Stimulated activated CD8-positive, alpha-beta memory T cell treated with anti-CD3 and anti-CD28 coated beads, Interleukin-7, amount 100 ng/mL, for 1 hour (primary cell): Measurements from ENCODE around the gene NRDE2.
"Not testable (repeated sequence)": the region's sequence is repeated elsewhere in the genome, so short reads cannot be mapped to it uniquely, and the experiment has no call there.

ENCODE experiments used
- DNase-seq, 2 donors: peaks; one replicate each; pipeline ENCODE4 v3.0.0-alpha.2; 2020; ENCODE audit warnings: low read depth in 2 of 2

Gene NRDE2

DNA sequence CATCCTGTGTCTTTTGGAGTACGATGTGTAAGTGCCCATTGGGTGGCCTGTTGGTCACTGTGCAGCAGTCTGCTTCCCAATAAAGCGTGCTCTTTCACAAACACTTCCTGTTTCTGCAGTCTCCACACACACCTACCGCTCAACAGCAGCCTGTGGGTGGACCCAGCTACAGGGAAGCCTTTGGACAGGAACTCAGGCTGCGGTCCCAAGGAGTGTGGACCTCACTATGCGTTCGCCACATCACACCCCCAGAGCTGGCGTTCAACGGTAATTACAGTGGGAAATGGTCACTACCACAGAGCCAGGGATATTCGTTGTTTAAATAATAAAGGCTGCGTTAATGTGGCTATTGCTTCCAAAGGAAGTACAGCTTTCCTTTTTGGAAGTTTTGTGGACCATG is 59.2 kb downstream of the NRDE2 start:
- no peak for DNase-seq

DNA sequence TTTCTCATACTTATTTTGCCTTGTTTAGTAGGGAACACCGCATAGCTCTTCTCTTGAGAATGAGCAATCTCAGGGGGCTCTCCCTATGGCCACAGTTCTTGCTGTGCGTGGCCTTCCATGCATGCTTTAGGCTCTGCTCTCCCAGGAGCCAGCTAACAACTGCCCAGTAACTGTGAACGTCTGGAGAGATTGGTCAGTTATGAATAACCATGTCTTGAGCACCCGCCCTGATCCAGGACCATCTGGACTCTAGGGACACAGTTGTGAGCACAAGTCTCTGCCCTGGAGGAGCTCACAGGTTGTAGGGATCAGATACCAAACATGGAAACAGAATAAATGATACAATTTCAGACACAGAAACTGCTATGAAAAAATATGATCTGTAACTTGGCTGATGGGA is 63.3 kb downstream of the NRDE2 start:
- DNase-seq: no peak

DNA sequence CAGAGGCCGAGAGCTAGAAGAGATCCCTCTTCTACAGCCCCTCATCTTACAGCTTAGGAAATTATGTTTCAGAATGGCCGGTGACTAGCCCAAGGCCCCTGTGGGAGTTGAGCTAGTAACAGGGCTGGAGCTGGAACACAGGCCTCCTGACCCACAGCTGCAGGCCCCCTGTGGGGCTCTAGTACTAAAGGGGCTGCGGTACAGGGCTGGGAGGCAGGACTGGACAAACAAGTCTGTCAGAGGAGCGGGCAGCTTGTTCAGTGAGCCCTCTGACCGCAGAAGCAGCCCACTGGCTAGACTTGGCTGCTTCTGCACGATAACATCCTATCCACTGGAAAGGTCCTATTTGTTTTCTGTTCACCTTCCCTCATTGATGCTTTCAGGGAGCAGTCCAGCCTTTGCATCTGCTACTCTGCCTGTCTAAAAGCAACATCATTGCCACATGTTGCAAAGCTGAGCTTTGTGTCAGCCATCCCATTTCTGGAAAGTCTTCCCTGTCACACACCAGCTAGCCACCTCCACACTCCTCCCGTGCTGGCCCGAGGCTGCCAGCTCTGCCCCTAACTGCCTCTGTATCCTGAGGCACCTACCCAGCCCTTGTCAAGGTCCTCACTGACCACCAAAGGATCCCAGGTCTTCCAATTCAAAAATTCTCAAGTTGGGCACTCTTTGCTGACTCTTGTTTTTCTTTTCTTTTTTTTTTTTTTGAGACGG is 65.1 kb downstream of the NRDE2 start:
- no peak for DNase-seq

DNA sequence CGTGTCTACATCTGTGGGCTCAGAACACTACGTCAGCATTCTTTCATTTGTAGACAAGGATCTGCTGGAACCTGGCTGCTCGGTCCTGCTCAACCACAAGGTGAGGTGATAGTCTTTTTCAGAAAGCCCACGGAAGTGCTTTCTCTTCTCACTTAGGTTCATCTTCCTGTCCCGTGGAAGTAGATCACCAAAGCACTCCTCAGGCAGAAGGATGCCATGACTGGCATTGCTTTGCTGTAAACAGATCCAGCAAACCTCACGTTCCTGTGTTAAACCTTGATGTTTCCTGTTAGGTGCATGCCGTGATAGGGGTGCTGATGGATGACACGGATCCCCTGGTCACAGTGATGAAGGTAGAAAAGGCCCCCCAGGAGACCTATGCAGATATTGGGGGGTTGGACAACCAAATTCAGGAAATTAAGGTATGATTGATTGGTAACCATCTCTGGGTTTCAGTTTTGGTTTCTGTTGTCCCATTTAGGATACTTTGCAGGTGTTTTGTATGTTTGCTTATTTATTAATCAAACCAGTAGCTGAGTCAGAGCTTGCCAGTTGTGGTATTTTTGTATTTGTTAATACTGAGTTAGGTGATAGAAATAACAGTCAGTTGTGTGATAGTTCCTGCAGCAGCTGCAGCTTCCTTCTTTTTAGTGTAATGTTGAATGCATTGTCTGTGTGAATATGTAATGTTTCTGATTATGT is 67.8 kb downstream of the NRDE2 start:
- DNase-seq: no peak

DNA sequence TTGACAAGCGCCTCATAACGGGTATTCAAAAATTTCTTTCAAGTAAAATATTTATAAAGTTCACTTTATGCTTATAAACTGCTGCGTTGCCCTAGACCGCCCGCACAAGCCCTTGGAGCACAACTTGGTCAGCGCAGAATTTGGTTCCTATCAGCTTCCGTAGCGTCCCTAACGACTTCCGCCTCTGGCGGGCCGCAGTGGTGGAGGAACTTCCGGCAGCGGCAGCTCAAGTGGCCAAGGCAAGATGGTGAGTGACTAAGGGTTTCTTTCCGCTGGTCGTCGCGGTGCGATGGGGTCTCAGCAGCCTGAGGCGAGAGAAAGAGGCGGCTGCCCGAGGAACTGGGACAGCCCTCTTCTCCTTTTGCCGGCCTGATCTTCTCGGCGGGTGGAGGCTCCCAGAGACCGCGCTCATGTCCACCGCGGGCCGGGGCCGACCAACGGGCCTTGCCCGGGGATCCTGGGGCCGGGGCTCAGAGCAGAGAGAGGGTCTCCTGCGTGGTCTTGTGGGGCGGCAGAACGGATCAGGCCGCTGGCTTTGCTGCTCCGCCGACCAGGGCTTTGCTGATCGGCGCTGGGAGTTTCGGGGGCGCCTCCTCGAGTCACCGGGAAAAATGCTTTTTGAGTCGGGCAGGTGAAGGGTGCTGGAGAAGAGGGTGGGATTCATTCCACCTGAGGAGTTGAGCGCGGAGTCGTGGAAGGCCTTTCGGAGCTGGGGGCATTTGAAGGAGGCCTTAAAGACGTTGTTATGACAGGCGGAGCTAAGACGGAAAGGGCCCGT is 75.2 kb downstream of the NRDE2 start, which contains the start of gene PSMC1:
Gene PSMC1 (plus strand): TSS at position 200 of the 778 bp plus-strand sequence. CDS start 45 bp downstream, at position 245.
- DNase-seq: peak; percentile 67 to 75

DNA sequence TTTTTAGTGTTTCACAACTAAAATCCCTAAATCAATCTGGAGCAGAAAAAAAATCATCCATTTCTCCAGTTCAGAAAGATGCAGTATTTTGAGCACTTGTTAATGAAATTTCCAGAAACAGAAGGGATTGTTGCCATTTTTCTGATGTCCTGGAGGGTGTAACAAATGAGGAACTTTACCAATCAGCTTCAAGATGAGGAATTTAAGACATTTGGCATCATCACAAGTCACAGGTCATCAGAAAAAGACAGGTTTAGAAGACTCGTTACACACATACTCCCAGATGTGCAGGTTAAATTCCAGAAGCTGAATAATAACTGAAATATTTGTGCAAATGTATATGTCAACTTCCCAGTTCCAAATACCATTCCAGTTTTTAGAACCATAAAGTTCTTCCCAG is 75.9 kb downstream of the NRDE2 start:
- DNase-seq: no peak

DNA sequence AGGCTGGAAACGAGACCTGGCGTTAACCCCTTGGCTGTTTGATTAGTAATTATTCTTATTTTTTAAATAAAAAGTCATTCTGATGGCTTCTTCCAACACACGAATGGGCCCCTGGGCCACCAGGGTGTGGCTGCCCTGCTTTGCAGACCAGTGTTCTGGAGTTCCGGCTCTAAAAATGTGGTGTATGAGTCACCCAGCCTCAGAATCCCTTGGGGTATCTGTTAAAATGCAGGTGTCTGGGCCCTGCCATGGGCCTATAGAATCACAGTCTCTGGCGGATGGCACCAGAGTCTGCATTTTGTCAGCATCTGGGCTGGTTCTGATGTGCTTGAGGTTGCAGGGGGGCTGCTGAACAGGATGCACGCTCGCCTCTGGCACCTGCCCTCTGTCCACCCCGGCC is 77.9 kb downstream of the NRDE2 start:
- no peak for DNase-seq

DNA sequence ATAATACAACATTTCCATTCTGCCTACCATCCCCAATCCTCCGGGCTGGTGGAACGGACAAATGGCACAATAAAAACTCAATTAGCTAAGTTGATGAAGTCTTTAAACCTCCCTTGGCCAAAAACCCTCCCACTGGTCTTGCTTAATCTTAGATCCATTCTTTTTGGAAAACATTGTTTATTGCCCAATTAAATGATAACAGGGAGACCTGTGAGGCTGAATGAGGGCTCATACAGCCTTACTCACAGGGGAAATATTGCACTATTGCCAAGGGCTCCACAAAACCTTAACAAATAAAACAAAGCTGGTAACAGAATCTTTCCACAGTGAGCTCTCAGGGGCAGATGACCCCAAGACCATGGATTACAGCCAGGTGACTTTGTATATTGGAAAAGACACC is 83.1 kb downstream of the NRDE2 start:
- DNase-seq: no peak

DNA sequence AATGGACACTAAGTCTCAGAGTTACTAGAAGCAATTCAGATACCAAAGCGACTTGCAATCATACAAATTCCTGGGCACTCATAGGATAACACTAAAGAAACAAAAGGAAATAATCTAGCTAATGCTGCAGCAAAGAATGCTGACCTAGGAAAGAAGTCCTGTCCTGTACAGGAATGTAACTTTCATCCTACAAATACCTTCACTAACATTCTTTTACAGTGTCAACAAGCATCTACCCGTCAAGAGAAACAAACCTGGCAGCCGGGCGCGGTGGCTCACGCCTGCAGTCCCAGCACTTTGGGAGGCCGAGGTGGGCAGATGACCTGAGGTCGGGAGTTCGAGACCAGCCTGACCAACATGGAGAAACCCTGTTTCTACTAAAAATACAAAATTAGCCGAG is 84.3 kb downstream of the NRDE2 start:
- DNase-seq: not testable (repeated sequence)

DNA sequence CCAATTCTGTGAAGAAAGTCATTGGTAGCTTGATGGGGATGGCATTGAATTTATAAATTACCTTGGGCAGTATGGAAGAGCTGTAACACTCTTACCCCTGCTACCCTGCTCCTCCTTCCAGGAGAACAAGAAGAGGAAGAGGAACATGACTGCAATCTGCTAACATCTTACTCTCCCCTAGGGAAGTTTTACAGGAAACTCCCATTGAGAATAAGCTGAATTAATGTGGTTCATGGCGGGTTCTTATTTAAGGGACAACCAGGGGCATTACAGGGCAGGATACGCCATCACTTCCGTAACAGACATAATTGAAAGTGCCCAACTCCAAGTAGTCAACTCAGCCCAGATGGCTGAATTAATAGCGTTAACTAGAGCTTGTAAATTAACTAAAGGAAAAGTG is 84.8 kb downstream of the NRDE2 start:
- DNase-seq: no peak

DNA sequence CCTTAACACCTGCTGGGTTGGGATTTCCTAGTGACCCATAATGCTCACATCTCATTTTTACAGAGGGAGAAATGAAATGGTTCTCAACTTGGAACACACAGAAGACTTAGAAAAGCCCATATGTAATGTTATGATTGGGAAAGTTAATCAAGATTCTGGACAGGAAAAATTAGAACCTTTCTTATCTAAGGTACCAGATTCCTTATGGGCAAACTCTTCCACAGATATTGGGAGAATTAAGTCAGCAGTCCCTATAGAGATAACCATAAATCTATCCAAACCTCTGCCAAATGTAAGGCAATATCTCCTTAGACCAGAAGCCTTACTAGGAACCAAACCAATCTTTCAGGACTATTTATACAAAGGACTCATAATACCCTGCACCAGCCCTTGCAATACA is 89.3 kb downstream of the NRDE2 start:
- DNase-seq: no peak

DNA sequence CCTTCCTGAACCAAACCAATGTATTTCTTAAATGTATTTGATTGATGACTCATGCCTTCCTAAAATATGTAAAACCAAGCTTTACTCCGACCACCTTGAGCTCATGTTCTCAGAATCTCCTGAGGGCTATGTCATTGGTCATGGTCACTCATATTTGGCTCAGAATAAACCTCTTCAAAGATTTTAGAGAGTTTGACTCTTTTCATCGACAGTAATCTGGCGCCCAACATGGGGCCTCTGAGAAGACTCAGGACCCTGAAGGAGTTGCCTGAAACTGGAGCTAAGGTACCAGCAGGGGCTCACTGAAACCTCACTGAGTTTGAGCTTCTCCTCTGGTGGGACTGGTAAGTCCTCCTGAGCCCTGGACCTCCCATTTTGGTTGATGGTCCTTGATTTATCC is 92.6 kb downstream of the NRDE2 start:
- no peak for DNase-seq

DNA sequence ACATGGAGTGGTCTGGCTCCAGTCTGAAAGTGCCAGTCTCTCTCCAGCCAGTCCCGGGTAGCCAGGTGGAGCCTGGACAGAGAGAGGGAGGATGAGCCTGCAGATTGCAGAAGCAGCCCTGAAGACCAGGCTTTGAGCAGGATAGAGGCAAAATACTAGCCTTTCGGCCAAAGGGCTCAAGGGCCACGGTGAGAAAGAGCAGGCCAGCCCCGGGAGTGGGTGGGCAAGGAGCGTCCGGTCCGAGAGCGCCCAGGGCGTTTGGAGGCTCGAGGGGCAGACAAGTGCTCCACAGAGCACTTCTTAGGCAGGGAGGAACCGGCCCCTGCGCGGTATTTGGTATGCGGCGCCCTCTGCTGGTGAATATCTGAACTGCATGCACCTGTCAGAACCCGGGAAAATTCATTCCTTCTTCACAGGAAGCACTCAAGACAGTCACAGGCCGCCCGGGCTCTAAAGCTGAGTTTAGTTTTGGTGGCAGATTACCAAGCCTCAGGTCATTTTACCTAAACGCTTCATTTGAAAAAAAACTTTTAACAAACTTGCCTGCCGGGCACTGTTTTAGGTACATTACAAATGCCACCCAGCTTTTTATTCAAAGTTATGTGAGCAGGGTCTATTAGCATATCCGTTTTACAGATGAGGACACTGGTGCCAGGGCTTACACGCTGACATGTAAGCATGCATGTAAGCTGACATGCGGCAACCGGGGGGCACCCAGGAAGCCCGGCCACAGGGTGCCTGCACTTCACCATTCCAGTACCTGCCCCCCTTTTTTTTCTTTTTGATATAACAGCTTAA is 96.4 kb downstream of the NRDE2 start:
- peak; percentile 33 to 47 for DNase-seq

DNA sequence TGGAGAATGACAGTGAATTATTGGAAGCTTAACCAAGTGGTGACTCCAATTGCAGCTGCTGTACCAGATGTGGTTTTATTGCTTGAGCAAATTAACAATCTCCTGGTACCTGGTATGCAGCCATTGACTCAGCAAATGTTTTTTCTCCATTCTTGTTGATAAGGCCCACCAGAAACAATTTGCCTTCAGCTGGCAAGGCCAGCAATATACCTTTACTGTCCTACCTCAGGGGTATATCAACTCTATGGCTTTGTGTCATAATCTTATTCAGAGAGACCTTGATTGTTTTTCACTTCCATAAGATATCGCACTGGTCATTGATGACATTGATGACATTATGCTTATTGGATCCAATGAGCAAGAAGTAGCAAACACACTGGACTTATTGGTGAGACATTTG is 101.8 kb downstream of the NRDE2 start:
- DNase-seq: not testable (repeated sequence)

DNA sequence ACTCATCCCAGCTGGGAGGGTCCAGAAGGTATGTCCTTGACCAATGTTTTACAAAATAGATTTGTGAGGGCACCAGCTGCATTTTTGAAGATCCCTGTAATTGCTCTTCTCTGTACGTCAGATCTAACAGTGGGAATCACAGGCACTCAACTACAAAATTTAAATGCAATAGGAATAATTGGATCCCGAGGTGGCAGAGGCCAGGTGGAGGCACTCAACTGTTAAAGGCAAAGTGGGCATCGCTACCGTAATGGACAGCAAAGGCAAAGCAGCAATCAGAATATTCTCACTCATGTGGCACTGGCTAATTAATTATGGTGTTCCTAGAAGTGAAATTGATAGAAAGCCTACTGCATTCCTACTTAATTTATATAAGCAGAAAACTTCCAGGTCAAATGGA is 103.3 kb downstream of the NRDE2 start:
- no peak for DNase-seq
